DOHH2 (cell line): ENCODE results near the gene TNFRSF11A.

ENCODE experiments used
- CTCF ChIP-seq: fragments of 200-600 bp; sonication (generic); IDR thresholded peaks from one replicate; pipeline ENCODE4 v1.5.1; 2014; ENCODE audit warnings: antibody characterized with exemption, mild to moderate bottlenecking, low read depth, low read length; ENCODE audit not compliant: poor library complexity, severe bottlenecking
- EZH2phosphoT487 ChIP-seq: fragments of 200-600 bp; sonication (generic); IDR thresholded peaks from 2 replicates; pipeline ENCODE4 v1.6.1; 2017; ENCODE audit warnings: borderline replicate concordance, mild to moderate bottlenecking, antibody characterized with exemption, low read length, moderate library complexity, mixed read lengths

GRCh38 chr18:62396967-62397366, 71.9 kb downstream of the TNFRSF11A start:
- TF ChIP-seq CTCF = no peak
- no peak for TF ChIP-seq EZH2phosphoT487
